Measurements from ENCODE around the gene MRPL52. TPM values are rescaled to one million over a fixed set of nuclear protein-coding genes. Genes with fewer than 3 reads are reported as not detected.

Gene MRPL52
- total and polyA plus RNA-seq, 2 of the 13 experiments (the other 11 are each of a cell fraction or from before 2014, with no cell fraction given) = 118 to 329 TPM

DNA sequence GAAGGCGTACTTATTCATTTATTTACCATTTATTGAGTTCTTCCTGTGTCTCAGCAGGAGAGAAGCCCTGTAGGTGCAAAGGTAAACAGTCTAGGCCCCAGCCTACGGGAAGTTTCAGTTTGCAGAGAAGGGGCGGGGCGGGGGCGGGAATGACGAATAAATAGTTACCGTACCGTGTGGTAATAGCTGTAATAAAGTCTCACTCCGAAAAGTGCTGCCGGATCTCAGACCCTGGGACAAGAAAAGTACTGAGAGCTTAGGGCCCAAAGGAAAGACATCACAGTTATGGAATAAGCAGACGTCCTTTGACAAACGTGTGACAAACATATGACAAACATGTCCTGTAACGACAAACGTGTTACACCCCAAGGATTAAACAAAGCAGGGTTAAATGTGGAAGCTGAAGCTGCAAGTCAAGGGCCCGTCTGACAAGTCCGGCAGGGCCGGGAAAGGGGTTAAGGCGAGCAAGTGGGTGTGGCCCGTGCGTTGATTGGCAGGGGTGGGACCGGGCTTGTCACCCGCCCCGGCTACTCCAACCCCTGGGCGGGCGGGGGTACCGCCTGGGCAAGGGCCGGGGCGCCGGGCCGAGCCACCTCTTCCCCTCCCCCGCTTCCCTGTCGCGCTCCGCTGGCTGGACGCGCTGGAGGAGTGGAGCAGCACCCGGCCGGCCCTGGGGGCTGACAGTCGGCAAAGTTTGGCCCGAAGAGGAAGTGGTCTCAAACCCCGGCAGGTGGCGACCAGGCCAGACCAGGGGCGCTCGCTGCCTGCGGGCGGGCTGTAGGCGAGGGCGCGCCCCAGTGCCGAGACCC, 41.7 kb downstream of the MRPL52 start, which contains the start of gene LRP10 (continued):
- TF ChIP-seq, protein P1, sequence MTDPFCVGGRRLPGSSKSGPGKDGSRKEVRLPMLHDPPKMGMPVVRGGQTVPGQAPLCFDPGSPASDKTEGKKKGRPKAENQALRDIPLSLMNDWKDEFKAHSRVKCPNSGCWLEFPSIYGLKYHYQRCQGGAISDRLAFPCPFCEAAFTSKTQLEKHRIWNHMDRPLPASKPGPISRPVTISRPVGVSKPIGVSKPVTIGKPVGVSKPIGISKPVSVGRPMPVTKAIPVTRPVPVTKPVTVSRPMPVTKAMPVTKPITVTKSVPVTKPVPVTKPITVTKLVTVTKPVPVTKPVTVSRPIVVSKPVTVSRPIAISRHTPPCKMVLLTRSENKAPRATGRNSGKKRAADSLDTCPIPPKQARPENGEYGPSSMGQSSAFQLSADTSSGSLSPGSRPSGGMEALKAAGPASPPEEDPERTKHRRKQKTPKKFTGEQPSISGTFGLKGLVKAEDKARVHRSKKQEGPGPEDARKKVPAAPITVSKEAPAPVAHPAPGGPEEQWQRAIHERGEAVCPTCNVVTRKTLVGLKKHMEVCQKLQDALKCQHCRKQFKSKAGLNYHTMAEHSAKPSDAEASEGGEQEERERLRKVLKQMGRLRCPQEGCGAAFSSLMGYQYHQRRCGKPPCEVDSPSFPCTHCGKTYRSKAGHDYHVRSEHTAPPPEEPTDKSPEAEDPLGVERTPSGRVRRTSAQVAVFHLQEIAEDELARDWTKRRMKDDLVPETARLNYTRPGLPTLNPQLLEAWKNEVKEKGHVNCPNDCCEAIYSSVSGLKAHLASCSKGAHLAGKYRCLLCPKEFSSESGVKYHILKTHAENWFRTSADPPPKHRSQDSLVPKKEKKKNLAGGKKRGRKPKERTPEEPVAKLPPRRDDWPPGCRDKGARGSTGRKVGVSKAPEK (CRISPR knock-in tag; IDR thresholded peaks at IDR 0.05; ENCODE audit: borderline replicate concordance) = peak; percentile 64
- TF ChIP-seq RFX1 (IDR thresholded peaks at IDR 0.05) = no peak
- peak; percentile 23; the same call in 1 of the 2 replicates for TF ChIP-seq ZNF709 (CRISPR knock-in tag; IDR thresholded peaks at IDR 0.05)
- TF ChIP-seq ZNF224 (CRISPR knock-in tag; IDR thresholded peaks at IDR 0.05) = peak; percentile 89
- TF ChIP-seq, protein P2, sequence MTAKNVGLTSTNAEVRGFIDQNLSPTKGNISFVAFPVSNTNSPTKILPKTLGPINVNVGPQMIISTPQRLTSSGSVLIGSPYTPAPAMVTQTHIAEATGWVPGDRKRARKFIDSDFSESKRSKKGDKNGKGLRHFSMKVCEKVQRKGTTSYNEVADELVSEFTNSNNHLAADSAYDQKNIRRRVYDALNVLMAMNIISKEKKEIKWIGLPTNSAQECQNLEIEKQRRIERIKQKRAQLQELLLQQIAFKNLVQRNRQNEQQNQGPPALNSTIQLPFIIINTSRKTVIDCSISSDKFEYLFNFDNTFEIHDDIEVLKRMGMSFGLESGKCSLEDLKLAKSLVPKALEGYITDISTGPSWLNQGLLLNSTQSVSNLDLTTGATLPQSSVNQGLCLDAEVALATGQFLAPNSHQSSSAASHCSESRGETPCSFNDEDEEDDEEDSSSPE (CRISPR knock-in tag; IDR thresholded peaks at IDR 0.05) = 0 out of 2 replicates have a peak, but pooled peaks have one; percentile 24
- TF ChIP-seq ZNF790 (CRISPR knock-in tag; IDR thresholded peaks at IDR 0.05; ENCODE audit: borderline replicate concordance) = peak; percentile 78; the same call in 1 of the 2 replicates
- peak; percentile 67 for TF ChIP-seq YY1 (IDR thresholded peaks at IDR 0.05; ENCODE audit: insufficient read depth, insufficient replicate concordance, low read depth, low read length)
- TF ChIP-seq ZNF431 (CRISPR knock-in tag; IDR thresholded peaks at IDR 0.05; ENCODE audit: borderline replicate concordance, low read depth) = peak; percentile 96
- TF ChIP-seq, protein P3, sequence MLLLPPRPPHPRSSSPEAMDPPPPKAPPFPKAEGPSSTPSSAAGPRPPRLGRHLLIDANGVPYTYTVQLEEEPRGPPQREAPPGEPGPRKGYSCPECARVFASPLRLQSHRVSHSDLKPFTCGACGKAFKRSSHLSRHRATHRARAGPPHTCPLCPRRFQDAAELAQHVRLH (CRISPR knock-in tag; IDR thresholded peaks at IDR 0.05; ENCODE audit: borderline replicate concordance, low read depth) = no peak; the same call in 1 of the 2 replicates
- no peak; the same call in none of the 2 replicates for TF ChIP-seq SP2 (CRISPR knock-in tag; IDR thresholded peaks at IDR 0.05)
- peak; percentile 57; the same call in 1 of the 2 replicates for TF ChIP-seq SNAPC2 (CRISPR knock-in tag; IDR thresholded peaks at IDR 0.05)
- no peak for TF ChIP-seq SCMH1 (CRISPR knock-in tag; IDR thresholded peaks at IDR 0.05; ENCODE audit: borderline replicate concordance)
- TF ChIP-seq ZNF841 (CRISPR knock-in tag; IDR thresholded peaks at IDR 0.05; ENCODE audit: borderline replicate concordance) = no peak
- peak; percentile 30; the same call in 1 of the 2 replicates for TF ChIP-seq ZNF737 (CRISPR knock-in tag; IDR thresholded peaks at IDR 0.05; ENCODE audit: borderline replicate concordance)
- TF ChIP-seq EP300 (IDR thresholded peaks at IDR 0.05; ENCODE audit: low read depth in 2 of 2, low read length in 2 of 2) = peak in 1 of 2 experiments; percentile 86; a peak in 2 of 4 replicates
- TF ChIP-seq EP300 (CRISPR knock-in tag; IDR thresholded peaks at IDR 0.05; ENCODE audit: borderline replicate concordance) = peak; percentile 86
- TF ChIP-seq, protein P4, sequence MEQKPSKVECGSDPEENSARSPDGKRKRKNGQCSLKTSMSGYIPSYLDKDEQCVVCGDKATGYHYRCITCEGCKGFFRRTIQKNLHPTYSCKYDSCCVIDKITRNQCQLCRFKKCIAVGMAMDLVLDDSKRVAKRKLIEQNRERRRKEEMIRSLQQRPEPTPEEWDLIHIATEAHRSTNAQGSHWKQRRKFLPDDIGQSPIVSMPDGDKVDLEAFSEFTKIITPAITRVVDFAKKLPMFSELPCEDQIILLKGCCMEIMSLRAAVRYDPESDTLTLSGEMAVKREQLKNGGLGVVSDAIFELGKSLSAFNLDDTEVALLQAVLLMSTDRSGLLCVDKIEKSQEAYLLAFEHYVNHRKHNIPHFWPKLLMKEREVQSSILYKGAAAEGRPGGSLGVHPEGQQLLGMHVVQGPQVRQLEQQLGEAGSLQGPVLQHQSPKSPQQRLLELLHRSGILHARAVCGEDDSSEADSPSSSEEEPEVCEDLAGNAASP (CRISPR knock-in tag; IDR thresholded peaks at IDR 0.05; ENCODE audit: borderline replicate concordance) = peak; percentile 6; the same call in 1 of the 2 replicates
- peak; percentile 69; the same call in 1 of the 2 replicates for TF ChIP-seq TSC22D2 (CRISPR knock-in tag; IDR thresholded peaks at IDR 0.05; ENCODE audit: borderline replicate concordance)
- TF ChIP-seq ETV6 (CRISPR knock-in tag; conservative IDR thresholded peaks at IDR 0.05) = peak; percentile 47; the same call in 1 of the 2 replicates
- peak; percentile 99 for TF ChIP-seq KLF12 (CRISPR knock-in tag; IDR thresholded peaks at IDR 0.05; ENCODE audit: borderline replicate concordance)
- peak; percentile 88 for TF ChIP-seq MED8 (CRISPR knock-in tag; IDR thresholded peaks at IDR 0.05; ENCODE audit: insufficient replicate concordance)

Measured in HepG2 (cell line).